Spleen (tissue), 11 donors: ENCODE measurements around the gene ABCA7. TPM values are rescaled to one million over a fixed set of nuclear protein-coding genes. Genes with fewer than 3 reads are reported as not detected.

Experiments
- DNase-seq: peaks from one replicate; pipeline ENCODE4 v3.0.0-alpha.2; 2020
- H3K27ac ChIP-seq, 8 donors: fragments of 200-600 bp; sonication (generic) in 7 of 8; 1 replicate in 4 of 8; 2 replicates in 4 of 8; pipeline versions ENCODE4 v1.5.0 to v1.8.0; 2016 to 2021; ENCODE audit warnings: inconsistent platforms in 4 of 8, mild to moderate bottlenecking in 4 of 8, moderate library complexity in 1 of 8
- H3K27me3 ChIP-seq, 7 donors: fragments of 200-600 bp; sonication (generic) in 6 of 7; replicated peaks in 1 of 7; 1 replicate in 4 of 7; 2 replicates in 3 of 7; pipeline versions ENCODE4 v1.5.0 to v1.8.0; 2016 to 2021; ENCODE audit warnings: inconsistent platforms in 3 of 7, mild to moderate bottlenecking in 1 of 7
- H3K36me3 ChIP-seq, 6 donors: fragments of 200-600 bp; sonication (generic) in 5 of 6; 1 replicate in 4 of 6; 2 replicates in 2 of 6; pipeline versions ENCODE4 v1.5.0 to v1.8.0; 2016 to 2021; ENCODE audit warnings: inconsistent platforms in 2 of 6
- H3K4me1 ChIP-seq, 6 donors: fragments of 200-600 bp; sonication (generic) in 5 of 6; 1 replicate in 3 of 6; 2 replicates in 3 of 6; pipeline versions ENCODE4 v1.5.0 to v1.8.0; 2016 to 2021; ENCODE audit warnings: inconsistent platforms in 3 of 6
- H3K4me3 ChIP-seq, 8 donors: fragments of 200-600 bp; sonication (generic) in 7 of 8; 1 replicate in 4 of 8; 2 replicates in 4 of 8; pipeline versions ENCODE4 v1.5.0 to v1.8.0; 2016 to 2021; ENCODE audit warnings: inconsistent platforms in 4 of 8, mild to moderate bottlenecking in 4 of 8, moderate library complexity in 2 of 8
- H3K9me3 ChIP-seq, 8 donors: fragments of 200-600 bp; sonication (generic) in 7 of 8; 1 replicate in 4 of 8; 2 replicates in 4 of 8; pipeline versions ENCODE4 v1.5.0 to v1.8.0; 2016 to 2021; ENCODE audit warnings: inconsistent platforms in 4 of 8
- CTCF ChIP-seq, 11 experiments: fragments of 200-600 bp in 7 of 11; fragments of 450-650 bp in 4 of 11; sonication (generic) in 4 of 11; IDR thresholded peaks in 8 of 11; conservative IDR thresholded peaks in 3 of 11; 1 replicate in 7 of 11; 2 replicates in 4 of 11; pipeline versions ENCODE4 v1.4.0 to v1.8.0; 2016 to 2021; ENCODE audit warnings: antibody characterized with exemption in 11 of 11, inconsistent platforms in 4 of 11, mild to moderate bottlenecking in 1 of 11
- POLR2A ChIP-seq, 3 donors: fragments of 450-650 bp; IDR thresholded peaks; one replicate each; pipeline ENCODE4 v1.5.1; 2017; ENCODE audit warnings: antibody characterized with exemption in 3 of 3, mild to moderate bottlenecking in 1 of 3
- POLR2AphosphoS5 ChIP-seq, 3 donors: sonication (generic); formaldehyde crosslinking; IDR thresholded peaks; one replicate each; pipeline ENCODE4 v1.5.1; 2017; ENCODE audit warnings: antibody characterized with exemption in 3 of 3
- WGBS, 5 donors: extraction: QIAGEN DNeasy Blood & Tissue Kit in 3 of 5; methylation state at CpG; one replicate each; pipeline versions ENCODE4 v1.1.5 to v1.1.7; 2013 to 2018; 5-methylcytosine and 5-hydroxymethylcytosine counted together
- intact Hi-C: fragments of 100-400 bp; cut with DNase I; formaldehyde crosslinking; loops from one replicate; pipeline ENCODE4 v1.15.0; 2023; ENCODE audit warnings: low total_unique reads
- polyA plus RNA-seq, 3 donors: library from polyadenylated mRNA; stranded (reverse); fragments of 200-250 nt; gene quantifications; one replicate each; pipeline ENCODE4 v1.2.1, GENCODE V29; 2013
- total RNA-seq, 7 donors: library from RNA; depleted of rRNA in 3 of 7; stranded (reverse); fragments of >200 nt in 3 of 7; fragmentation: NEBNext Ultra II Directional in 4 of 7; extraction: Animal tissue kit (Norgen Biotek cat#: 25700) in 4 of 7; gene quantifications; one replicate each; pipeline versions ENCODE4 v1.1.0 to v1.2.1, GENCODE V29; 2016 to 2021
- donor health status: healthy with polysubstance abuse.
- donor health status: DM: no; HTN: no; CAD: no; lungs with moderate emphysema.
- donor health status: DM: no; HTN: no; CAD: no.
- donor health status: Bipolar disorder and iron deficiency.
- donor health status: healthy.
- donor health status: DM: no; HTN: no; CAD: no.
- donor health status: DM: yes; HTN: yes; CAD: no.

Gene ABCA7
- total and polyA plus RNA-seq, 10 donors = 64.6 to 197 (median 102) TPM

GRCh38 chr19:1069009-1069779 lies 29.3 kb downstream of the ABCA7 start:
- TF ChIP-seq POLR2AphosphoS5 (IDR thresholded peaks at IDR 0.05) (peak; percentile 91 to 95 (median 92)), POLR2A (IDR thresholded peaks at IDR 0.05) (no peak), CTCF (IDR thresholded peaks at IDR 0.05 in 8 of 11, conservative IDR thresholded peaks at IDR 0.05 in 3 of 11) (peak in 6 of 11 experiments; percentile 7 to 46 (median 37))
- Histone ChIP-seq H3K36me3 (peaks cover 0 to 57% (median 40%) of the 10 kb centered on the region in 6 donors), H3K4me1 (peaks cover 61 to 100% (median 94%) of the 10 kb centered on the region in 6 donors), H3K27me3 (peaks cover 0 to 18% (median 0%) of the 10 kb centered on the region in 7 donors), H3K9me3 (no peaks in the 10 kb centered on the region), H3K4me3 (peak overlapping the region; percentile 77 to 97 (median 87)), H3K27ac (peak overlapping the region; percentile 80 to 98 (median 95))
- peak; percentile 97 for DNase-seq
- 10 to 16% (median 13%) methylated on average over 22 to 25 of the region's 25 CpGs for WGBS, 5 donors
- intact Hi-C loops = no loop called here

- peaks cover 0 to 18% (median 0%) of the 10 kb centered on the region in 7 donors for H3K27me3 ChIP-seq
- H3K36me3 ChIP-seq = peaks cover 0 to 70% (median 43%) of the 10 kb centered on the region in 6 donors
- TF ChIP-seq CTCF (IDR thresholded peaks at IDR 0.05 in 8 of 11, conservative IDR thresholded peaks at IDR 0.05 in 3 of 11) (no peak), POLR2A (IDR thresholded peaks at IDR 0.05) (no peak), POLR2AphosphoS5 (IDR thresholded peaks at IDR 0.05) (no peak)
- no peak overlapping the region for H3K4me3 ChIP-seq
- no peaks in the 10 kb centered on the region for H3K9me3 ChIP-seq
- 57 to 90% (median 75%) methylated on average over 18 to 21 of the region's 21 CpGs for WGBS, 5 donors
- intact Hi-C loops = loop anchor here (10.0 kb wide), 1 partner anchor 46 kb away; the partner anchor contains the start of genes CNN2, RNU6-2 and TMEM259
- peak overlapping the region in 6 of 8 donors; percentile 90 to 98 (median 96) for H3K27ac ChIP-seq
- H3K4me1 ChIP-seq = peaks cover 60 to 100% (median 94%) of the 10 kb centered on the region in 6 donors
- DNase-seq = peak; percentile 77
Measured at GRCh38 chr19:1070576-1070930, 30.6 kb downstream of the ABCA7 start.

GRCh38 chr19:1070931-1071791 lies 31.3 kb downstream of the ABCA7 start:
- Histone ChIP-seq H3K27ac (peak overlapping the region in 5 of 8 donors; percentile 36 to 98 (median 97)), H3K4me3 (peak overlapping the region in 1 of 8 donors; percentile 35), H3K36me3 (peaks cover 0 to 76% (median 48%) of the 10 kb centered on the region in 6 donors), H3K27me3 (peaks cover 0 to 18% (median 0%) of the 10 kb centered on the region in 7 donors), H3K9me3 (no peaks in the 10 kb centered on the region), H3K4me1 (peaks cover 62 to 100% (median 94%) of the 10 kb centered on the region in 6 donors)
- intact Hi-C loops = loop anchor here (10.0 kb wide), 1 partner anchor 46 kb away; the partner anchor contains the start of genes CNN2, RNU6-2 and TMEM259
- 59 to 83% (median 69%) methylated on average over 24 to 99 of the region's 99 CpGs for WGBS, 5 donors
- TF ChIP-seq POLR2AphosphoS5 (IDR thresholded peaks at IDR 0.05) (peak in 1 of 3 donors; percentile 45), CTCF (IDR thresholded peaks at IDR 0.05 in 8 of 11, conservative IDR thresholded peaks at IDR 0.05 in 3 of 11) (no peak)
- peak; percentile 81 for DNase-seq
